ENCODE results near the gene INVS. TPM values are rescaled to one million over a fixed set of nuclear protein-coding genes. Genes with fewer than 3 reads are reported as not detected.
"Not testable (repeated sequence)": the region's sequence is repeated elsewhere in the genome, so short reads cannot be mapped to it uniquely, and the experiment has no call there.

The INVS gene
- total RNA-seq, 4 donors from 2014 or later = 8.3 to 14.4 (median 10.8) TPM

DNA sequence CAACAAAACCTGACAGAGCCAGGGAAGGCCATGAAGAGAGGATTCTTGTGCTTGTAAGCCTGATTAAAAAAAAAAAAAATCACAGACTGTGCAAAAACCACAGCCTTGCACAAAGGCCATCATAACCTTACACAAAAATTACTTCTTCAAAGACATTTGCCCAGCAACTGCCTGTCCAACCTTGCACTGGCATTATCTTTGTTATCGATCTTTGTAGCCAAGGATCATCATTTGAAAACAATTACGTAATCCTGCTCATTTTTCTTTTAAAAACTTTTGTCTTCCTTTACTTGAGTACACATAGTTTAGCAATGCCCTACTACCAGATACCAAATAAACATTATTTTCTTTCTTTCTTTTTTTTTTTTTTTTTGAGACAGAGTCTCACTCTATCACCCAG, 128.6 kb downstream of the INVS start:
- TF ChIP-seq, protein P1, sequence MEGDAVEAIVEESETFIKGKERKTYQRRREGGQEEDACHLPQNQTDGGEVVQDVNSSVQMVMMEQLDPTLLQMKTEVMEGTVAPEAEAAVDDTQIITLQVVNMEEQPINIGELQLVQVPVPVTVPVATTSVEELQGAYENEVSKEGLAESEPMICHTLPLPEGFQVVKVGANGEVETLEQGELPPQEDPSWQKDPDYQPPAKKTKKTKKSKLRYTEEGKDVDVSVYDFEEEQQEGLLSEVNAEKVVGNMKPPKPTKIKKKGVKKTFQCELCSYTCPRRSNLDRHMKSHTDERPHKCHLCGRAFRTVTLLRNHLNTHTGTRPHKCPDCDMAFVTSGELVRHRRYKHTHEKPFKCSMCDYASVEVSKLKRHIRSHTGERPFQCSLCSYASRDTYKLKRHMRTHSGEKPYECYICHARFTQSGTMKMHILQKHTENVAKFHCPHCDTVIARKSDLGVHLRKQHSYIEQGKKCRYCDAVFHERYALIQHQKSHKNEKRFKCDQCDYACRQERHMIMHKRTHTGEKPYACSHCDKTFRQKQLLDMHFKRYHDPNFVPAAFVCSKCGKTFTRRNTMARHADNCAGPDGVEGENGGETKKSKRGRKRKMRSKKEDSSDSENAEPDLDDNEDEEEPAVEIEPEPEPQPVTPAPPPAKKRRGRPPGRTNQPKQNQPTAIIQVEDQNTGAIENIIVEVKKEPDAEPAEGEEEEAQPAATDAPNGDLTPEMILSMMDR (IDR thresholded peaks at IDR 0.05) = no peak
- WGBS, 2 donors = 89 to 96% methylated on average over 2 of the region's 2 CpGs
- DNase-seq (ENCODE audit: low spot score in 2 of 2) = no peak
- H3K4me3 ChIP-seq (ENCODE audit: low read depth, poor library complexity, severe bottlenecking) = no peak overlapping the region
- intact Hi-C loops (cut with DNase I; ENCODE audit: low total_unique reads) = no loop called here

DNA sequence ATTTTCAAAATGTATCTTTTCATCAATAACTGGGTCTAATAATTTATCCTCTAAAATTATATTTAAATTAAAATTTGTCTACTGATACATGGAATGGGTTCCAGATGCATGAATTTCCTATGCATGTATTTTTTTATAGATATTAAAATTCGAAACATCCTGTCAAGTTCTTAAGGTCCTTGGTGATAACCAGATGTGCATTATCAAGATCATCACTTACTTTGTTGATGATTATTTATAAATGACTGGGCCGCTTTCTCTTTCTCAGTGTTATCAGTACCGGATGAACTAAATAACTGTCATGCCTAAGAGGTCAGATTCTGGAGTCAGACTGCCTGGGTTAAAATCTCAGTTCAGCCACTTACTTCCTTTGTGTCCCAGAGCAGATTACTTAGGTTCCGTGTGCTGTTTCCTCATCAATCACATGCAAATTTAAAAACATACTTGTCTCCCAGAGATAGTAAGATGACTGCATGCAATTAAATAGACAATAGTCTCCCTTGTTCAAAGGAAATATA, 129.4 kb downstream of the INVS start:
- WGBS, 2 donors = 79 to 81% methylated on average over 4 of the region's 4 CpGs
- intact Hi-C loops (cut with DNase I; ENCODE audit: low total_unique reads) = no loop called here
- no peak for DNase-seq (ENCODE audit: low spot score in 2 of 2)
- no peak for TF ChIP-seq POLR2A (IDR thresholded peaks at IDR 0.05)
- TF ChIP-seq, protein P1 (IDR thresholded peaks at IDR 0.05) = no peak
- H3K4me3 ChIP-seq (ENCODE audit: low read depth, poor library complexity, severe bottlenecking) = no peak overlapping the region

DNA sequence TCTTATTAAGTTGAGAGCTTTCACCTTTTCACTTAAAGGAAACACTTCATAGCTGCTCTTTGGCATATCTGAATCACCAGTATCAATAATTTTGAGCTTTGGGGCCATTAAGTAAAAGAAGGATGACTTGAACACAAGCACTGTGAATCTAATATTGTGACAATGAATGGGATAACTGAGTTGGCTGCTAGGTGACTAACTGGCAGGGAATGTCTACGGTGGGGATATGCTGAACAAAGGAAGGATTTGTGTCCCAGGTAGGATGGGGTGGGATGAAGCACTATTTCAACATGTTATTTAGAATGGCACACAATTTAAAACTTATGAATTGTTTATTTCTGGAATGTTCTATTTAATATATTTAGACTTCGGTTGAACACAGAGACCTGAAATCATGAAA, 130.1 kb downstream of the INVS start:
- DNase-seq (ENCODE audit: low spot score in 2 of 2) = no peak
- no peak for TF ChIP-seq POLR2A (IDR thresholded peaks at IDR 0.05)
- TF ChIP-seq, protein P1 (IDR thresholded peaks at IDR 0.05) = no peak
- intact Hi-C loops (cut with DNase I; ENCODE audit: low total_unique reads) = no loop called here
- 79 to 90% methylated on average over 2 of the region's 2 CpGs for WGBS, 2 donors
- H3K4me3 ChIP-seq (ENCODE audit: low read depth, poor library complexity, severe bottlenecking) = no peak overlapping the region

DNA sequence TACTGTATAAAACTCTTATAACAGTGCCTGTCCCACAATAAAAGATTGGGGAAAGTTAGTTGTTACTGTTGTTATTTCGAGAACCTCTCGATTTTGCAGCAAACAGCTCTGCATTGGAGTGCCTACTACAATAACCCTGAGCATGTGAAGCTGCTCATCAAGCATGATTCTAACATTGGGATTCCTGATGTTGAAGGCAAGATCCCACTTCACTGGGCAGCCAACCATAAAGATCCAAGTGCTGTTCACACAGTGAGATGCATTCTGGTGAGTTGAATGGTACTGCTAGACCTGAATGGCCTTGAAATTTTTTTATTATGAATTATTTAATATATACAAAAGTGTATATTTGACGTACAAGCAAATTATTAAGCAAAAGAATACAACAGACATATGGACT, 130.5 kb downstream of the INVS start:
- H3K4me3 ChIP-seq (ENCODE audit: low read depth, poor library complexity, severe bottlenecking) = no peak overlapping the region
- TF ChIP-seq, protein P1 (IDR thresholded peaks at IDR 0.05) = no peak
- no peak for TF ChIP-seq POLR2A (IDR thresholded peaks at IDR 0.05)
- no peak for DNase-seq (ENCODE audit: low spot score in 2 of 2)
- intact Hi-C loops (cut with DNase I; ENCODE audit: low total_unique reads) = no loop called here
- WGBS, 2 donors = 92 to 93% methylated on average over 3 of the region's 3 CpGs

DNA sequence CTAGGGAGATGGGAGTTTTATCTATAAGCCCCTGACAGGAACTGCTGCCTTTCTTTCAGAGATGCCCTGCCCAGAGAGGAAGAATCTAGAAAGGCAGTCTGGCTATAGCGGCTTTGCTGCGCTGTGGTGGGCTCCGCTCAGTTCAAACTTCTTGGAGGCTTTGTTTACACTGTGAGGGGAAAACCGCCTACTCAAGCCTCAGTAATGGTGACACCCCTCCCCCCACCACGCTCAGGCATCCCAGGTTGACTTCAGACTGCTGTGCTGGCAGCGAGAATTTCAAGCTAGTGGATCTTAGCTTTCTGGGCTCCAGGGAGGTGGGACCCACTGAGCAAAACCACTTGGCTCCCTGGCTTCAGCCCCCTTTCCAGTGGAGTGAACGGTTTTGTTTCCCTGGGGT, 137.9 kb downstream of the INVS start:
- H3K4me3 ChIP-seq (ENCODE audit: low read depth, poor library complexity, severe bottlenecking); DNase-seq (ENCODE audit: low spot score in 2 of 2); intact Hi-C loops (cut with DNase I; ENCODE audit: low total_unique reads): not testable (repeated sequence)
- 94 to 95% methylated on average over 7 of the region's 7 CpGs for WGBS, 2 donors

DNA sequence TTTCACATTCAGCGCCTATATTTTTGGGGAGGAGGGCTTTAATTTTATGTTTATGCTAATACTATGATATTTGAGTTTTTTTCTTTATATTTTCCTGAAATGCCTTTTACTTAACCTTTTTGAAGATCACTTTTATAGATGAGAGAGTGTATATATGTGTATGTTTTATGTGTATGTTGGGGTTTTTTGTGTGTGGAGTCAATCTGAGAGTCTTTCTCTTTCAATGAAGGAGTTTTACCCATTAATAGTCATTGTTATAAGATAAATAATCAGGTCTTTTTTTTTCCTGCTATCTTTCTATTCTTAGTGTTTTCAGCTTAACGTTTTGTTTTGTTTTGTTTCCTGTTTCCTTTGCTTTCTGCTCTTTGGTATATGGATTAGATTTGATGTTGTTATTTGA, 141.5 kb downstream of the INVS start:
- WGBS, 2 donors = 82 to 85% methylated on average over 2 of the region's 2 CpGs
- no peak for TF ChIP-seq POLR2A (IDR thresholded peaks at IDR 0.05)
- TF ChIP-seq, protein P1 (IDR thresholded peaks at IDR 0.05) = no peak
- no peak for DNase-seq (ENCODE audit: low spot score in 2 of 2)
- H3K4me3 ChIP-seq (ENCODE audit: low read depth, poor library complexity, severe bottlenecking) = no peak overlapping the region
- intact Hi-C loops (cut with DNase I; ENCODE audit: low total_unique reads) = no loop called here
